HG03442 (cell line): Measurements from ENCODE around the gene PRIM1.
"Not testable (repeated sequence)": the region's sequence is repeated elsewhere in the genome, so short reads cannot be mapped to it uniquely, and the experiment has no call there.

Experiments
- ATAC-seq: cut with Tn5 transposase; IDR thresholded peaks from one replicate; pipeline ENCODE4 v1.9.1; 2021; ENCODE audit warnings: mild to moderate bottlenecking, moderate library complexity; ENCODE audit not compliant: unreplicated experiment

Gene PRIM1

DNA sequence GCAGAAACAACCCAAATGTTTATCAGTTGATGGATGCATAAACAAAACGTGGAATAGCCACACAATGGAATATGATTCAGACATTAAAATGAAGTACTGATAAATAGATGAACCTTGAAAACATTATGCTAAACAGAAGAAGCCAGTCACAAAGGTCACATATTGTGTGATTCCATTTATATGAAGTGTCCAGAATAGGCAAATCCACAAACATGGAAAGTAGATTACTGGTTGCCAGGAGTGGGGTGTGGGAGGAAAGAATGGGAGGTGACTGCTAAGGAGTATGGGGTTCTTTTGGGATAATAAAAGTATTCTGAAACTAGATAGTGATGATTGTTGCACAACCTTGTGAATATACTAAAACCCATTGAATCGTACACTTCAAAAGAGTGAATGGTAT lies 9.7 kb upstream of the PRIM1 start:
- no peak for ATAC-seq

DNA sequence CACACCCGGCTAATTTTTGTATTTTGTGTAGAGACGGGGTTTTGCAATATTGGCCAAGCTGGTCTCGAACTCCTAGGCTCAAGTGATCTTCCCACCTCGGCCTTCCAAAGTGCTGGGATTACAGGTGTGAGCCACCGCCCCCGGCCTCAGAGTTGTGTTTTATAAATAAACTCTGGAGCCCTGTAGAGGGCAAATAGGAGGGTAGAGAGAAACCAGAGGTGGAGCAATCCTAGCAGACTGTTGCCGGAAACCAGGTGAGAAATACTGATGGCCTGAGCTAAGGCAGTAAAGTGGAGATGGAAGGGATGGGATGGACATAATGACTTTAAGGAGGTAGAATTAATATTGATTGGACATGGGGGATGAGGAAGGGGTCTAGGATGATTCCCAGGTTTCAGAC lies 8.3 kb upstream of the PRIM1 start:
- no peak for ATAC-seq

DNA sequence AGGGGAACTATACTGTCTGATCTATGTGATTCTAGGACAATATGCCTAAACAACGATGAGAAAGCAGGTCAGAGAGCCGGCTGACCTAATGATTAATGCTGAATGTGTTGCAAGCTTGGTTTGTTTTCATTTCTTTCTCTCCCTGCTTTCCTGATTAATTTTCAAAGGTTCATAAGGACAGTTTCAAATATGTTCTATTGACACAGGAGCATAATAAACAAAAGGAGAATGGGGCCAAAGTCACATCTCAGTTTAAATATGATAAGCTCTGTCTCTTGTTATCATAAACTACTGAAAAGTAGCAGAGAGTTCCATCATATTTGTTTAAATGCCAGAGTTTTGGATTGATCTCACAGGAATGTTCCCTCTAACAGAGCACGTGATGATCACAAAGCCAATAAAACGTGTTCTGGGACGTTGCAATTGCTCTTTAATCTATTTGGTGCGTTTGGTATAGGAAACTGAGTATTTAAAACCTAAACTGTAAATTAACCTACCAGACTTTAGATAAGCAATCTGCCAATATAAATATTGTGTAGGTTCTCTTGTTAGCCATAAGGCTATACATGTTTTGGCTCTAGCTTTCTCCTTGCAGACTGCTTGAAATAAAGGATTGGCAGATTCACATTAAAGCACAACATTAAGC lies 7.3 kb upstream of the PRIM1 start:
- ATAC-seq, result no peak

DNA sequence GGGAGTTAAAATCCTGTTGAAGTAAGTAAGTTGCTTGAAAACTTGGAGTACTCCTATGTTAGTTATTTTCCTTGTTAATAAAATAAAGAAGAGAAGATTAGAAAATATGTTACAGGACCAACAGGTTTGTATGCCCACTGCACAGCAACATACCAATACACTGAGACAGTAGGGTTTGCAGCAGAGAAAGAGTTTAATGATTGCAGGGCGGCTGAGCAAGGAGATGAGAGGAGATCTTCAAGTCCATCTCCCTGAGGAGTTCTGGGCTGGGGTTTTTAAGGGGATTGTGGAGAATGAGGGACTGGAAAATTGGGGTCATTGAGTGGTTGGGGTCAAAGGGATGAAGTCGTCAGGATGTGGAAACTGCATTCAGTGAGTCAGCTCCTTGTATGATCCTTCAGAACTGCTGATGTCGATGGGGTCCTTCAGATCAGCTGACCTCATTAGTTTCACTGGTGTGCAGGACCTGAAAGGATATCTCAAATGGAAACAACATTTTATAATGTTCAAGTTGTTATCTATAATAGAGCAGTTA lies 6.7 kb upstream of the PRIM1 start:
- no peak for ATAC-seq

DNA sequence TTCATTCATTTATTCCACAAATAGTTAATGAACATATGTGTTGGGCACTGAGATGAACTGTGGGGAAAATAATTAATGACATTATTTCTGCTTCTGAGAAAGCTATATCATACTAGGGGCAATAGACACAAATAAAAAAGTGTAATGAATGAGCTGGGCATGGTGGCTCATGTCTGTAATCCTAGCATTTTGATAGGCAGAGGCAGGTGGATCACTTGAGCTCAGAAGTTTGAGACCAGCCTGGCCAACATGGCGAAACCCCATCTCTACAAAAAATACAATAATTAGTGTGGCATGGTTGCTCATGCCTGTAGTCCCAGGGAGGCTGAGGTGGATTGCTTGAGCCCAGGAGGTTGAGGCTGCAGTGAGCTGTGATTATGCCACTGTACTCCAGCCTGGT lies 5.8 kb upstream of the PRIM1 start:
- ATAC-seq, result not testable (repeated sequence)

DNA sequence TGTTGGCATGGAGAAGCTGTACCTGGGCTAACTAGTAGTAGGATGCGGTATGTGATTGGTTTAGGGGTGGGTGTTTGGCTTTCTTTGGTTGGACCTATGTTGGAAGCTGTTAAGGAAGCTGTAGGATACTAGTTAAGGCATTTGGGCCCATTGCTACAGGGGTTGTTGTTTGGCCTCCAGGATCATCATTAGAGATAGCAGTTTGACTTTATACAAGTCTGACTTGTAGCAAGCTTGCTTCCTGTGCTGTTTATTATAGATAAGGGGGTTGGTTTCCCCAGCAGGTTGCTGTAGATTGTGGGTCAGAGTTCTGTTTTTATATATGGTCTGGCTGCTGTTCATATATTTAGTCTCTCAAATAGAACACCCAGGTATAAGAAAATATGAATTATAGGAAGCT lies 1.4 kb upstream of the PRIM1 start:
- ATAC-seq, result no peak

DNA sequence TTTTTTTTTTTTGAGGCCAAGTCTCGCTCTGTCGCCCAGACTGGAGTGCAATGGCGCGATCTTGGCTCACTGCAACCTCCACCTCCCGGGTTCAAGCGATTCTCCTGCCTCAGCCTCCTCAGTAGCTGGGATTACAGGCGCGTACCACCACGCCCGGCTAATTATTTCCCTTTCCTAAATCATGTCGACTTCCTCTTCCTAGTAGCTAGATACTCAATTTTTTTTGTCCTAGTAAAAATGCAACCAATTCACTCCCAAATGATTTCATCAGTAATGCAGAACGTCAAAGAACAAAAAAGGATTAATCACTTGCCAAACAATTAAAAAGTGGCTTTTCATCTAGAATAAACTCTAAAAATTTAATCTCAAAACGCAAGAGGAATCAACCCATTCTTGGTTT lies 1.5 kb downstream of the PRIM1 start:
- not testable (repeated sequence) for ATAC-seq

DNA sequence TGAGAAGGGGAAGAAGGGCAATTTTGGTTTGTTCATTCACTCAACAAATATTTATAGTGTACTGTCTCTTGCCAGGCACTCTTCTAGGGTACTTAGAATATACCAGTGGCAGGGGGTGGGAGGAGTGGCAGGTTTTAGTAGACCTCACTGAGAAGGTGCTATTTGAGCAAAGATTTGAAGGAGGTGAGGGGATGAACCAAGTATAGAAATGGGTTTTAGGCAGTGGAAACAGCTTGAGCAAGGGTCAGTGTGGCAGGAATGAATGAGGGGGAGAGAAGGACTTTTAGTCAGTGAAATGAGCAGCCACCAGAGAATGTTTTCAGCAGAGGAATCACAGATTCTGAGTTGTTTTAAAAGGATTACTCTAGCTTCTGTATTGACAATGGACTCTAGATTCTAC lies 2.3 kb downstream of the PRIM1 start:
- no peak for ATAC-seq

DNA sequence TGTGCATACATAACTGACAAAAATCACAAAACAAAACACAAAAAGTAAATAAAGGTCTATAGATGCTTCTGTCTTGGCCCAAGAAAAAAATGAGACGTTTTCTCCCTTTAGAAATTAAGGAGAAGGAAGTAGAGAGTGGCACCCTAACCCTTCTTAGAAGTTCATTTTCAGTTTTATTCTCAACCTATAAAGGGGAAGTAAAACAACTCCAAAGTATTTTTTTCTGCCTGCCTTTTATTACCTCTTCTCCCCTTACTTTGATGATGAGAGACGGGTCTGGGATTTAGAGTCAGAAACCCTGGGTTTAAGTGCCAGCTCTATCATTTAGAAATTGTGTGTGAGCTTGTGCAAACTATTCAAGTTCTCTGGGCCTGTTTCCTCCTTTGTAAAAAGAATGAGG lies 2.8 kb downstream of the PRIM1 start:
- ATAC-seq, result no peak

DNA sequence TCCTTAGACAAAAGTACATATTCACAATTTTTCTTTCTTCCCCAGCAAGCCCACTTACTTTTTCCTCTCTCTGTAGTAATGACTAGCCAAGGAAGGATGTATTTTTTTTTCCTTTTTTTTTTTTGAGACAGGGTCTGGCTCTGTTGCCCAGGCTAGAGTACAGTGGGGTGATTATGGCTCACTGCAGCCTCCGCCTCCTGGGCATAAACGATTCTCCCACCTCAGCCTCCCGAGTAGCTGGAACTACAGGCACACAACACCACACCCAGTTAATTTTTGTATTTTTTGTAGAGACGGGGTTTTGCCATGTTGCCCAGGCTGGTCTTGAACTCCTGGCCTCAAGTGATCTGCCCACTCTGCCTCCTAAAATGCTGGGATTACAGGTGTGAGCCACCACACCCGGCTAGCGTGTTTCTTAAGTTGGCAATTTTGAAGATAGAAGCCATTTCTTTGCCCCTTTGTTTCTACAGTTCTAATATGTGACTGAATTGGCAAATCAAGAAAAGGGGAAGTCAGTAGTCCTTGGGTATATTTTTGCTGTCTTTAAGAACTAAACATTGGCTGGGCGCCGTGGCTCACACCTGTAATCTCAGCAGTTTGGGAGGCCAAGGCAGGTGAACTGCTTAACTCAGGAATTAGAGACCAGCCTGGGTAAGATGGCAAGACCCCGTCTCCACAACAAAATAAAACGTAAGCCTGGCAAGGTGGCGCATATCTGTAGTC lies 23.8 kb downstream of the PRIM1 start:
- no peak for ATAC-seq

DNA sequence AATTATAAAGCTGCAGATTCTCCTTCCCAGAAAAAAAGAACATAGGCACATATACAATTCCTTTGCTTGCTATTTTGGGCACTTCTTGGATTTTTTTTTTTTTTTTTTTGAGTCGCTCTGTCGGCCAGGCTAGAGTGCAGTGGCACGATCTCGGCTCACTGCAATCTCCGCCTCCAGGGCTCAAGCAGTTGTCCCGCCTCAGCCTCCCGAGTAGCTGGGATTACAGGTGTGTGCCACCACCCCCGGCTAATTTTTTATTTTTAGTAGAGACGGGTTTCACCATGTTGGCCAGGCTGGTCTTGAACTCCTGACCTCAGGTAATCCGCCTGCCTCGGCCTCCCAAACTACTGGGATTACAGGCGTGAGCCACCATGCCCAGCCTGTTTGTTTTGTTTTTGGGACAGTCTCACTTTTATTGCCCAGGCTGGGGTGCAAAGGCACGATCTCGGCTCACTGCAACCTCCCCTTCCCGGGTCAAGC lies 25.9 kb downstream of the PRIM1 start:
- not testable (repeated sequence) for ATAC-seq

DNA sequence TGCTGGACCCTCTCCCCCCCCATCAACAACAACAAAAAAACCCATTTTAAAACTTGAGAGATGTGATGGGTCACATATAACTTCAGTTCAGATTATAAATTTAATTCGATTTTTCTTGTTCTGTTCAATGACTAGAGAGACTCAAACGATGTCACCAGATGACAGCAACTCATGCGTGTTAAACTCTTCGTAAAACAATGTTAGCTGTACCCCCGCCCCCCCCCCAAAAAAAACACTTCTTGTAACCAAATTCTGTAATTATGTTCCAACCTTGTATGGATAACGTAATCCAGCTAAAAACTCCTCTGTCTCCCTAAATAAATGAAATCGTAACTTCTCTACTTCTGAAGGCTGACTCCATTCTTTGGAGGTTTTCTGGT lies 26.4 kb downstream of the PRIM1 start:
- no peak for ATAC-seq

DNA sequence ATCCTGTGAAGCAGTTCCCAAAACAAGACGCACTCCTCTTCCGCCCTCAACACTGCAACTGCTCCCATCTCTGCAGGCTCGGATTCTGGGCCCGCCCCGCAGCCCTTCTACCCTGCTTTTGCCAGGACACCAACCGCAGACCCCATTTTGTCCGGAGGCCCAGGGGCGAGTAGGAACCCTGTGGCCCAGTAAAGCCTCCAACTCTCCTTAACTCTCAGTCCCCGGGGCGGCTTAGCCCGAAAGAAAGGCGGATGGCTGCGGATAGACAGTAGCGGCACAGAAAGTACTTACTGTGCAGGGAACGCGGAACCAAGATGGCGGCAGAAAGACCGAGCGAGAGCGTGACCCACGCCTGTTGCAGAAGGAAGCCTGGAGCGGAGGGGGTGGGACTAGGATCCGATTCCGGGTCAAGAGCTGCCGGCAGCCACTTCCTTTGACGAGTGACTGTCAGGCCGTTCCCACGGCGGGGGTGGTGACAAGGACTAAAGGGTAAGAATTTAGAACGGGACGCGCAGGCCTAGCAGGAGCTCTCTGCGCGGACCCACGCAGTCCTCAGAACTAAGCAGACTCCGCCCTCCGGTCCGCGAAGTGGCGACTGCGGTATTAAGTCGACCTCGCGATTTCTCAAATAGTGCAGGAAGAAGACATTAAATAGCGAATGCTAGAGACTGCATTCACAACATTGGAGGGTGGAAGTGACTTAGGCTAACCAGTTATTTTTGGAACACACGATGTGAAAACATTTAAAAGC lies 27.0 kb downstream of the PRIM1 start, which contains the start of gene NACA:
TSS of gene NACA (minus strand) at position 328 of the 751 bp plus-strand sequence. CDS start 778 bp downstream, outside the sequence.
- peak; percentile 94 for ATAC-seq

DNA sequence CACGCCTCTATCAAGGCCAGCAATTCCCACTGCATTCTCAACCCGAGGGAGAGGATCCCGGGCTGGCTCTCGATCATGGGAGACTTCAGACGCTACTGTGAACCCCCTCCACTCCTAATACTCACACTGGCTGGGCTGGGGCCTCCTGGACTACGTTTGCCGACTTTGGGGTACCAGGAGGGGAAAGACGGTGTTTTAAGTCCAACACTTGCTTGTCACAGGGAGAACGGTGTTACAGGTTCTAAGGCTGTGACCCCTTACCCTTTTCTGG lies 27.5 kb downstream of the PRIM1 start:
- no peak for ATAC-seq

DNA sequence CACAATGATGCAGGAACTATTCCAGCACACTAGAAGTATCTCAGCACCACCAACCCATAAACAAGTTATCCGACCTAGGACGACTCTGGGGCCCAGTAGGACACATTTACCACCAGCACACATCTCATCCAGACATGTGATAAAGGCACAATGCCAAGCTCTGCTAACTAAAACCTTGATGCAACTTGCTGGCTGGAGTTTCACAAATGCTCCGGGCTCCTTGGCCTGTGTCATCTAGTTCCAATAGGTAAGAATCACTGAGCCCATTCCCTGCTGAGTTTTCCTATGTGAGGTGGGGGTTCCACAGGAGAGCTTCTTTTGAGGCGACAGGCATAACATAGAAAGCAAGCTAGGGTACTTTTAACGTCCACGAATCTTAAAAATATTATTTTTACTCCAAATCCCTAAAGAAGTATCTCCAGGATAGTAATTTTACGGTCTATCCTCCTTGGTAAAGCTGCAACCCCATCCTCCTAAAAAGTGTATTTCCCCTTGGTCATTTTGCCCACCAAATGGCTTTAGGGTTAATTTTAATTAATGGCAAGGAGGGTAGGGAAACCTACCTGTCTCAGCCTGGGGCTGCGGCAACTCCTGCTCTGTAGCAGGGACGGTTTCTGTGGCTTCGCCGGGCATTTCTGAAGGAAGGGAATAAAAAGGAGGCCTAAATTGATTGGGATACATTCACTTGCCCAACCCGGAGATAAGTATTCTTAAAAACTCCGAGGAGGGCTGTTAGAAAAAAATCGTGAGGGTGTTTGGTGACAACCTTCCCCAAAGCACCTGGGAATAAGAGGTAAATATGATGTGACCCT lies 28.0 kb downstream of the PRIM1 start:
- no peak for ATAC-seq

DNA sequence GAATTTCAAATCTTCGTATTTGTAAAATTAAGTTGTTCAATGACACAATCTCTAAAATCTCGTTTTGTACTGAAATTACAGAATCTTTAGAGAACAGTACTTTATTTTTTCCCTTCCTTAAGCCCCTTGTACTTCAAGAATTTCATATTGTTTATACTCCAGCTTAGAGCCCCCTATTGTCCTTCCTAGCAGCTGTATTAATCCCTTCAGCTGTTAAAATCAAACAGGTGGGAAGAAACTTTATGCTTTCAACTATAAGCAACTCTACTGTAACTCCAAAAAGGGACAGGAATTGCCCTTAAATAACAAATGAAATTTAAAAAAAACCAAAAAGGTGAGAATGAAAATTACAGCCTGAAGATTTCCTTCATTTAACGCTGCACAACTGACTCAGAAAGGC lies 28.8 kb downstream of the PRIM1 start:
- ATAC-seq, result no peak

DNA sequence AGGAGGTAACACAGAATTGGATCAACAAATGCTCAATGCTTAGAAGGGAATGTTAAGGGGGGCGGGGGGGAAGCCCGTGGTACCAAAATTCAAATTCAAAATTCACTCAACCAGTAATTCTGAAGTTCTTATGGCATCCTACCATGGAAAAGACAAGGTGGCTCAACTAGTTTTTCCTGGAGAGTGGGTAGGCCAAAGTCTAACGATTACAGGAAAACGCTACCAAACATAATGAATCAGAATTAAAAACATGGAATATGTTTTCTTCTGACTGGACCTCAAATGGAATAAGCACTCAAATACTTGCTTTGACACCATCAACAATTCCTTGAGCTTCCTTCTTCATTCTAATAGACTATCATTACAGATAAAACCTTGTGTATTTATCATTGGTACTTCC lies 29.3 kb downstream of the PRIM1 start:
- ATAC-seq, result no peak

DNA sequence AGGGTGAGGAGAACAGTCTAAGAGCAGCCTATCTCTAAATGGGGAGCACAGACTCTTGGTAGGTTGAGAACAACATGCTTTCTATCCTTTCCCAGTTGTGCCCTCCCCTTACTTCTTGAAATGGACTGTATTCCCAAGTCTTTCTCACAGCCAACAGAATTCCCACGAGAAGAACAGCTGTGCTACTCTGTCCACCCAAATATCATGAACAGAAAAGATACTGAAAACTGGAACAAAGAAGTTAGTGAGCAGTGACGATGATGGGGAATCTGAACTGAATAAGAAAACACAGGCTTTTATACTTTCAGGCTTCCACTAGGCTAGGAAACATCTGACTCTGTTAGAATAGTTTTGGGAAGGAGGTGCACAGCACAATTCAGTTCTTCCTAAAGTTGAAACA lies 30.4 kb downstream of the PRIM1 start:
- no peak for ATAC-seq

DNA sequence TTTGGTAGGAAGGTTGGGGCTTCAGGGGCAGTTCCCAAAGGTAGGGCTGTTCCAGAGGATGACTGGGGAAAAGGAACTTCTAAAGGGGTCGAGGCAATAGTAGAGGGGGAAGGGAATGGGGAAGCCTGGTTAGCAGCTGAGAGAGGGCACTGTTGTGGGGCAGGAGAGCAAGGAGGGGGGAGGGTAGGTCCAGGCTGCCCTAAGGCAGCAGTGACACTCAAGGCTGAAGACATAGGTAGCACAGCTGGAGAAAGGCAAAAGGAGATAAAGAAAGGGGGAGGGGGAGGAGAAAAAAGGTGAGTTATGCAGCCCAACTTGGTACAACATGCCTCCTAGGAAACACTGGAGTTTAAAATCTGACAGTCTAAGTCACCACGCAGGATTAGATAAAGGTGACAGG lies 30.9 kb downstream of the PRIM1 start:
- no peak for ATAC-seq

DNA sequence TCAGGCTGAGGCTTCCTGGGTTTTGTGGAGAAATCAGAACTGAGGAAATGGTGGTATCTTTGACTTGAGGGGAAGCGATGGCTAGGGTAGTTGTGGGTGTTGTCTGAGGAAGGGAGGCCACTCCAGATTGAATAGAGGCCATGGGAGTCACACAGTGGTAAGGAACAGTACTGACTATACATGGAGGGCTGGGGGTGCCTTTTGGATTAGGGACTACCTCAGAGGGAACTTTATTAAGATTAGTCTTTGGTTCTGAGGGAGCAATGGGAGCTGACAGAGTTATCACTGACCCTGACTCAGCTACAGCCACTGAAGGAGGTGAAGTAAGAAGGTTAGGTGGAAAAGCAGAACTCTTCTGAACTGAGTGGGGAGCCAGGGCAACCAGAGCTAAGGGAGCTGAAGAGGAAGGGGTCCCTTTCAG lies 31.4 kb downstream of the PRIM1 start:
- ATAC-seq, result no peak

DNA sequence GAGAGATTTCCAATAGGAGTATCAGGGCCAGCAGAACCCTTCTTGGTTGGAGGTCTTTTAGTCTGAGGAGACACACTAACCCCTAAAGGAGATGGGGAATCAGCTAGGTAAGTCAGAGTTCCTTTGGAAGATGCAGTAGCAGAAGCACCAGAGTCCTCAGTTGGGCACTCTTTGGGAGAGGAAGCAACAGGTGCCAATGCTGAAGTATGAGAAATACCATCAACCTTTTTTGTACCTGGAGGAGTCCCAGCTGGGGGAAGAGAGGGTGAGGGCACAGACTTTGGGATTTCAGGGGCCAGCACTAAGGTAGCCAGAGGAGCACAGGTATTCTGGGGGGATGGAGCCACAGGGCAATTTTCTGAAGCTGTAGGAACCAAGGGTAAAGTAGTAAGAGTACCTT lies 33.1 kb downstream of the PRIM1 start:
- no peak for ATAC-seq
